Cardiac fibroblast (primary cell): Measurements from ENCODE around the gene PLSCR4.
"Not testable (repeated sequence)": the region's sequence is repeated elsewhere in the genome, so short reads cannot be mapped to it uniquely, and the experiment has no call there.

Experiments used
- DNase-seq, 2 donors: peaks; one replicate each; pipeline versions ENCODE4 v3.0.0 to v3.0.0-alpha.2; 2010; ENCODE audit warnings: low read depth in 2 of 2
- H3K4me3 ChIP-seq, 2 donors: replicated peaks in 1 of 2; 1 replicate in 1 of 2; 2 replicates in 1 of 2; pipeline ENCODE4 v1.5.1; 2011; ENCODE audit warnings: low read depth in 2 of 2, low read length in 2 of 2, mild to moderate bottlenecking in 2 of 2, moderate library complexity in 1 of 2
- TF ChIP-seq, protein P1 (sequence below): IDR thresholded peaks from one replicate; pipeline ENCODE4 v1.5.1; 2011; ENCODE audit warnings: low read depth, mild to moderate bottlenecking, low read length, inconsistent platforms

Gene PLSCR4

GRCh38 chr3:146246526-146246925, 4.4 kb downstream of the PLSCR4 start:
- DNase-seq = peak; percentile 50 to 51
- peak overlapping the region in 1 of 2 donors; percentile 7 for H3K4me3 ChIP-seq
- TF ChIP-seq, protein P1, sequence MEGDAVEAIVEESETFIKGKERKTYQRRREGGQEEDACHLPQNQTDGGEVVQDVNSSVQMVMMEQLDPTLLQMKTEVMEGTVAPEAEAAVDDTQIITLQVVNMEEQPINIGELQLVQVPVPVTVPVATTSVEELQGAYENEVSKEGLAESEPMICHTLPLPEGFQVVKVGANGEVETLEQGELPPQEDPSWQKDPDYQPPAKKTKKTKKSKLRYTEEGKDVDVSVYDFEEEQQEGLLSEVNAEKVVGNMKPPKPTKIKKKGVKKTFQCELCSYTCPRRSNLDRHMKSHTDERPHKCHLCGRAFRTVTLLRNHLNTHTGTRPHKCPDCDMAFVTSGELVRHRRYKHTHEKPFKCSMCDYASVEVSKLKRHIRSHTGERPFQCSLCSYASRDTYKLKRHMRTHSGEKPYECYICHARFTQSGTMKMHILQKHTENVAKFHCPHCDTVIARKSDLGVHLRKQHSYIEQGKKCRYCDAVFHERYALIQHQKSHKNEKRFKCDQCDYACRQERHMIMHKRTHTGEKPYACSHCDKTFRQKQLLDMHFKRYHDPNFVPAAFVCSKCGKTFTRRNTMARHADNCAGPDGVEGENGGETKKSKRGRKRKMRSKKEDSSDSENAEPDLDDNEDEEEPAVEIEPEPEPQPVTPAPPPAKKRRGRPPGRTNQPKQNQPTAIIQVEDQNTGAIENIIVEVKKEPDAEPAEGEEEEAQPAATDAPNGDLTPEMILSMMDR = no peak

DNA sequence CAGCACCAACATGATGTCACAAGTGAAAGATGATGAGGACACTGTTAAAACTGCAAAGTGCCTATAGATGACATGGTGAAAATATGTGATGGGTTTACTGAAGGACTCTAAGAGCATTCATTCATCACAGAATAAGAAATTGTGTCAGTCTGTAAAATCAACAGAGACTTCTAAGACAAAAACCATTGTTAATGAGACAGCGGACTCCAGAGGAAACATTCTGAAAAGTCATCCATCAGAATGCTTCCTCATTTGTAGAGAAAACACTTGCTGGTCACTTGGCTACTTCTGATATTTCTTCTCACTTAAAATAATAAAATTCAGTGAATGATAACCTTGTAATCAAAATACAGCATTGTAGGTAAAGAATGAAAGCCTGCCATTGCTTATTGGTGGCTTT, 7.3 kb downstream of the PLSCR4 start:
- TF ChIP-seq, protein P1 = no peak
- DNase-seq = no peak
- no peak overlapping the region for H3K4me3 ChIP-seq

DNA sequence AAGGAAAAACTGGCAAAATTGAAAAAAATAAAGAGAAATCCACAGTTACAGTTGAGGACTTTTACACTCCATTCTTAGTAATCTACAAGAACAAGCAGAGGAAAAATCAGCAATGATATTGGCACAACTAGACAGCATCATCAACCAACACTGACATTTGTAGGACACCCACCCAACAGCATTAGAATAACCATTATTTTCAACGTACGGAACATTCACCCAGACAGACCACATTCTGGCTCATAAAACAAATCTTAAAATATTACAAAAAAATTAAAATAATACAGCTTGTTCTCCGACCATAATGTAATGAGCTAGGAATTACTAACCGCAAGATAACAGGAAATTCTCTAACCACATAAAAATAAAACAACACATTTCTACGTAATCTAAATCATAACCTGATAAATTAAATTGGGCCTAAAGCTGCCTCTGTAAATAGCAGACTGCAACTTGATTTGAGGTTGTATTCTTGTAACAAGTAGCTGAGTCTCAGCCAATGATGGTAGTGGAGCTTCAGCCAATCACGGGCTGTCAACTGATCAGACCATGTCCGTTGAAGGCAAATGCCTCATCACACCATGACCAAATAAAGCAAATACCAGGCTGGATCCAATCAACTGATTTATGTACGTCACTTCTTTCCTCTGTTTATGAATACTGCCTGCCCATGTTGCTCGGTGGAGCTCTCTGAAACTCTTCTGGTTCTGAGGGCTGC, 9.2 kb downstream of the PLSCR4 start:
- TF ChIP-seq, protein P1 = no peak
- no peak overlapping the region for H3K4me3 ChIP-seq
- peak; percentile 76 to 96 for DNase-seq

- TF ChIP-seq, protein P1 = no peak
Observed at GRCh38 chr3:146233487-146233886, 17.4 kb downstream of the PLSCR4 start.

DNA sequence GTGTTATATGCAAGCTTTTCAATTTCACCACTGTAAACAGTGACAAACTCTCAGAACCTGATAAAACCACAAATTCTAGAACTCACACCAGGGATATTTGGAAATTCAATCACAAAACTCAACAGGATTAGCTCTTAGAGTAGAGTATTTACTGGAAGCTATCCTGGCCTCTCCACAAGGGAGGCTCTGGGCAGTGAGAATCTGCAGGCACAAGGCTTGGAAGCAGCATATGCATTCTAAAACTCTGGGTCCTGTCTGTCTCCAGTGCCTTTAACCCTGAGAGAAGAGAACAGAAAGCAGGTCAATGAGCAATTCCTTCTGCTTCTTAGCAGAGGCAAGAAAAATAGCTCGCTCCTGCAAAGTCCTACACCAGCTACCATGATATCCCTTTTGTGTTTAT, 23.4 kb downstream of the PLSCR4 start:
- H3K4me3 ChIP-seq = no peak overlapping the region
- DNase-seq = no peak
- TF ChIP-seq, protein P1 = no peak

More at GRCh38 chr3:146233487-146233886, 17.4 kb downstream of the PLSCR4 start:
- no peak for DNase-seq
- no peak overlapping the region for H3K4me3 ChIP-seq

DNA sequence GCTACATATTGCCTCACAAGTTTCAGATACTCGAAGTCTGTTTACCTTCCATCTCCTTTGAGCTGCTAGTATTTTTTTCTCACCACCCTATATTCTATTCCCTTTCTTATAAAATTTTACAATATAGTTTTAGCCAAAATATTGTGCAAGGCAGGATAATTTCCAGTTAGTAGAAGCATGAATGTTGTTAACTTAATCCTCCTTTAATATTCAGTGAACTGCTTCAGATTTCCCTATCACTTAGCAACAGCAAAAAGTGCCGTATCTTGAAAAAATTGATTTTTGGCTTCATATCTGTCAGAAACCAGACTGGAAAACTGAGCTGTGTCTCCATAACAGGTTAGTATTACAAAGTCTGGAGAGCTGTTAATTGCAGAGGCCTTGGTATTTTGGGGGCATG, 24.0 kb downstream of the PLSCR4 start:
- TF ChIP-seq, protein P1 = no peak
- no peak for DNase-seq
- H3K4me3 ChIP-seq = no peak overlapping the region

- DNase-seq, H3K4me3 ChIP-seq: not testable (repeated sequence)
Observed at GRCh38 chr3:146225458-146225857, 25.4 kb downstream of the PLSCR4 start.
